Measurements from ENCODE around the gene CD83. TPM values are rescaled to one million over a fixed set of nuclear protein-coding genes. Genes with fewer than 3 reads are reported as not detected.

CD83 gene
- total and polyA plus RNA-seq, 2 of the 8 experiments (the other 6 are each of a cell fraction or from before 2014, with no cell fraction given): 4.6 to 8.5 TPM

DNA sequence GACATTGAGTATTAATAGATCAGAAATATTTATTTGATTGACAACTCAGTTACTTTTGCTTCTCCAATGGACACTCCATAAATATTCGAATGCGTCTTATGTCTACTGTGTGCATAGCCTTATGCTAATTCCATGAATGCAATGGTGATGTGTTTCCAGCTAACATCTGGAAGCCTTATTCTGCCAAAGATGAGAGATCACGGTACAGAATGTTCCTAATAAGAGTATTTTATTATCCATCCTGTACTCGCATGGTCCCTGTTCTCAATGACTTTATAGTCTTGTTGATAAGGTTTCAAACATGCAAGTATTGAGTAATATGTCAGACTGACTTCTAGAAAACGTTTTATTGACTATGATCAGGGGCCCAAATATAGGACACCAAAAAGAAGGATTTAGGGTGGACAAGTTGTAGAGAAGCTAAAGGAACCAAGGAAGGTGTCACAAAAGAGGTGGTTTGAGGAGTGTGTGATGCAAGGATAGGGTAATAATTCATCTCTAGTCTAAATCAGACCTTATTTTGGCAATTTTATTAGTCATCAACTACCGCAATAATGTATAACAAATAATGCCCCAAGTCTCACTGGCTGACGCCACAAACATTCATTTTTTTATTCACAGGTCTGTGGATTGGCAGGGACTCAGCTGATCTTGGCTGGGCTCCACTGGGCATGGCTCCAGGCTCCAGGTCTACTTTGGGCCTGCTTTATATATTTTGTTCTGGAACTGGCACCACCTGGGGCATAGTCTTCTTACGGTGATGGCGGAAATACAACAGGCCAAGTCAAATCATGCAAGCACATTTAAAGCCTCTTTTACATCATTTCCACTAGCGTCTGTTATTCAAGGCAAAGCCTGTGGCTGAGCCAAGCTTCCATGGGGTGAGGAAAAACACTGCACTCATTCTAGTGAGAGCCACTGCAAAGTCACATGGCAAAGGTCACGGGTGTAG, 24.5 kb upstream of the CD83 start (continued):
- TF ChIP-seq CBX5 (IDR thresholded peaks at IDR 0.05; ENCODE audit: low read depth, low read length) (no peak), RFX5 (IDR thresholded peaks at IDR 0.05; ENCODE audit: borderline replicate concordance, low read depth, low read length) (no peak), TCF12 (IDR thresholded peaks at IDR 0.05; ENCODE audit: low read depth, low read length) (no peak), KDM5A (IDR thresholded peaks at IDR 0.05; ENCODE audit: low read length) (no peak), KDM4A (IDR thresholded peaks at IDR 0.05; ENCODE audit: low read depth, low read length, severe bottlenecking) (no peak), KDM1A (IDR thresholded peaks at IDR 0.05; ENCODE audit: borderline replicate concordance, low read length) (no peak), HDAC2 (IDR thresholded peaks at IDR 0.05; ENCODE audit: borderline replicate concordance in 1 of 2, low read depth in 2 of 2, low read length in 2 of 2) (no peak)
- TF ChIP-seq, protein P1, sequence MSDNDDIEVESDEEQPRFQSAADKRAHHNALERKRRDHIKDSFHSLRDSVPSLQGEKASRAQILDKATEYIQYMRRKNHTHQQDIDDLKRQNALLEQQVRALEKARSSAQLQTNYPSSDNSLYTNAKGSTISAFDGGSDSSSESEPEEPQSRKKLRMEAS (IDR thresholded peaks at IDR 0.05): no peak
